KMS-11 (cell line): Measurements from ENCODE around the gene ESAM.
A peak's percentile ranks its signal among the peaks of the same experiment; 100 is the strongest.

Experiments
- H2AFZ ChIP-seq: fragments of 200-600 bp; sonication (generic); 2 replicates; pipeline ENCODE4 v1.6.1; 2016; ENCODE audit warnings: antibody characterized with exemption, mixed run types, low read depth
- H3K27ac ChIP-seq: fragments of 200-600 bp; sonication (generic); 2 replicates; pipeline ENCODE4 v1.6.1; 2016; ENCODE audit warnings: mild to moderate bottlenecking, mixed run types
- H3K27me3 ChIP-seq: fragments of 200-600 bp; sonication (generic); 2 replicates; pipeline ENCODE4 v1.6.1; 2017; ENCODE audit warnings: mild to moderate bottlenecking, low read depth, mixed run types, moderate library complexity; ENCODE audit not compliant: insufficient read depth
- H3K36me3 ChIP-seq: fragments of 200-600 bp; sonication (generic); 2 replicates; pipeline ENCODE4 v1.6.1; 2017; ENCODE audit warnings: mild to moderate bottlenecking, mixed run types; ENCODE audit not compliant: insufficient read depth
- H3K4me1 ChIP-seq: fragments of 200-600 bp; sonication (generic); 2 replicates; pipeline ENCODE4 v1.6.1; 2016; ENCODE audit warnings: mild to moderate bottlenecking, low read depth, mixed run types; ENCODE audit not compliant: poor library complexity, severe bottlenecking
- H3K4me2 ChIP-seq: fragments of 200-600 bp; sonication (generic); 2 replicates; pipeline ENCODE4 v1.7.0; 2016; ENCODE audit warnings: mild to moderate bottlenecking, mixed run types
- H3K4me3 ChIP-seq: fragments of 200-600 bp; sonication (generic); IDR thresholded peaks from 2 replicates; pipeline ENCODE4 v1.6.1; 2017; ENCODE audit warnings: low read depth, low read length, mixed read lengths; ENCODE audit not compliant: insufficient read depth
- H3K79me2 ChIP-seq: fragments of 200-600 bp; sonication (generic); 2 replicates; pipeline ENCODE4 v1.6.1; 2016; ENCODE audit warnings: low read depth, mixed run types; ENCODE audit not compliant: insufficient read depth
- H3K9ac ChIP-seq: fragments of 200-600 bp; sonication (generic); 2 replicates; pipeline ENCODE4 v1.6.1; 2016; ENCODE audit warnings: mild to moderate bottlenecking, mixed run types
- H4K20me1 ChIP-seq: fragments of 200-600 bp; sonication (generic); 2 replicates; pipeline ENCODE4 v1.6.1; 2016; ENCODE audit warnings: mild to moderate bottlenecking, mixed run types; ENCODE audit not compliant: insufficient read depth
- TF ChIP-seq, protein P1 (sequence below): fragments of 200-600 bp; sonication (generic); conservative IDR thresholded peaks from 2 replicates; pipeline ENCODE4 v1.6.1; 2017; ENCODE audit warnings: low read depth, mild to moderate bottlenecking, antibody characterized with exemption, low read length, moderate library complexity, mixed read lengths

The ESAM gene

DNA sequence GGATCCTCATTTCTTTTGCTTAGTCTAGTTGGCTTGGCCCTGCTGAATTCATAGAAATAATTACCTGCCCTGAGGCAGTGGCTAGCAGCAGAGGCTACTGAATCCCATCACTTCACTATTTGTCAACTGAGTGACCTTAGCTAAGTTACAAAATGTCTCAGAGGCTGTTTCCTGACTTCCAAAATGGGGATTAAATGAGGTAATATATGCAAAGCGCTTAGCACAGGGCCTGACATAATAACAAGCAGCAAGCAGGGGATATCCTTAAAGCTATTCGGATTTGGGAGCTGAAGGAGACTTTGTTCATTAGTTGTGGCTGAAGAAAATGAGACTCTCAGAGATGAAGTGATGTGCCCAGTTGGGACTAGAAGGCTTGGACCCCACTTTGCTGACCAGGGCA is 19.5 kb downstream of the ESAM start:
- H3K27ac ChIP-seq = no peak overlapping the region
- TF ChIP-seq, protein P1, sequence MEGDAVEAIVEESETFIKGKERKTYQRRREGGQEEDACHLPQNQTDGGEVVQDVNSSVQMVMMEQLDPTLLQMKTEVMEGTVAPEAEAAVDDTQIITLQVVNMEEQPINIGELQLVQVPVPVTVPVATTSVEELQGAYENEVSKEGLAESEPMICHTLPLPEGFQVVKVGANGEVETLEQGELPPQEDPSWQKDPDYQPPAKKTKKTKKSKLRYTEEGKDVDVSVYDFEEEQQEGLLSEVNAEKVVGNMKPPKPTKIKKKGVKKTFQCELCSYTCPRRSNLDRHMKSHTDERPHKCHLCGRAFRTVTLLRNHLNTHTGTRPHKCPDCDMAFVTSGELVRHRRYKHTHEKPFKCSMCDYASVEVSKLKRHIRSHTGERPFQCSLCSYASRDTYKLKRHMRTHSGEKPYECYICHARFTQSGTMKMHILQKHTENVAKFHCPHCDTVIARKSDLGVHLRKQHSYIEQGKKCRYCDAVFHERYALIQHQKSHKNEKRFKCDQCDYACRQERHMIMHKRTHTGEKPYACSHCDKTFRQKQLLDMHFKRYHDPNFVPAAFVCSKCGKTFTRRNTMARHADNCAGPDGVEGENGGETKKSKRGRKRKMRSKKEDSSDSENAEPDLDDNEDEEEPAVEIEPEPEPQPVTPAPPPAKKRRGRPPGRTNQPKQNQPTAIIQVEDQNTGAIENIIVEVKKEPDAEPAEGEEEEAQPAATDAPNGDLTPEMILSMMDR = no peak
- H2AFZ ChIP-seq = no peak overlapping the region
- no peaks in the 10 kb centered on the region for H3K4me1 ChIP-seq
- H3K27me3 ChIP-seq = no peaks in the 10 kb centered on the region
- no peaks in the 10 kb centered on the region for H4K20me1 ChIP-seq
- H3K4me2 ChIP-seq = no peak overlapping the region
- no peaks in the 10 kb centered on the region for H3K36me3 ChIP-seq
- no peaks in the 10 kb centered on the region for H3K79me2 ChIP-seq
- H3K9ac ChIP-seq = no peak overlapping the region
- H3K4me3 ChIP-seq = no peak overlapping the region

DNA sequence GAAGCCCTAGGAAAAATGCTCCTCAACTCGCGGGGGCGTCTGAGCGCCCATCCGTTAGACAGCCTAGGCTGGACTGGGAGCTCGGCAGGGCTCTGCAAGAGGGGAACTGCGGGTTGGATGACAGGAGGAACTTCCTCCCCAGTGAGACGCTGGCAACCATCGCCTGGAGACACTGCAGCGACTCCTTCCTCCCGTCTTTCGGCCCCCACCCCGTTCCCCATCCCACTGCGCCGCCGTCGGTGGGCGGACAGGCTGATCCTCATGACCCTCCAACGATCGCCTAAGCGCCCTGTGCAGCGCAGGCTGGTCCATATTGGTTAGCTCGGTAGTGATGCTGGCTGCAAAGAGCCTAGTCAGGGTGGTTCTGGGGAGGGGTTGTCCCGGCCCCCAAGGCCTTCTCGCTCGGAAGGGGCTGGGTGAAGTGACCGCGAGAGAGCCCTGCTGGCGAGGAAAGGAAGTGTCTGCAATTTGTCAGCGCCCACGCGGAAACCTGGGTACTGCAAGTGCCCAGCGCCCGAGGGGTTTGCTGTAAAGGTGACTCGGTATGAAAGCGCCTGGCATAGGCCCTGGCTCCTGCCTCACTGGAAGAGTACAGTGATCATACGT is 21.7 kb downstream of the ESAM start:
- no peaks in the 10 kb centered on the region for H3K27me3 ChIP-seq
- no peaks in the 10 kb centered on the region for H3K4me1 ChIP-seq
- TF ChIP-seq, protein P1 = peak; percentile 51
- H2AFZ ChIP-seq = peak overlapping the region; percentile 66
- peak overlapping the region; percentile 57; the same call in 1 of the 2 replicates for H3K4me2 ChIP-seq
- H3K9ac ChIP-seq = no peak overlapping the region
- no peaks in the 10 kb centered on the region for H3K79me2 ChIP-seq
- no peak overlapping the region for H3K4me3 ChIP-seq
- no peak overlapping the region for H3K27ac ChIP-seq
- H3K36me3 ChIP-seq = no peaks in the 10 kb centered on the region
- H4K20me1 ChIP-seq = no peaks in the 10 kb centered on the region

DNA sequence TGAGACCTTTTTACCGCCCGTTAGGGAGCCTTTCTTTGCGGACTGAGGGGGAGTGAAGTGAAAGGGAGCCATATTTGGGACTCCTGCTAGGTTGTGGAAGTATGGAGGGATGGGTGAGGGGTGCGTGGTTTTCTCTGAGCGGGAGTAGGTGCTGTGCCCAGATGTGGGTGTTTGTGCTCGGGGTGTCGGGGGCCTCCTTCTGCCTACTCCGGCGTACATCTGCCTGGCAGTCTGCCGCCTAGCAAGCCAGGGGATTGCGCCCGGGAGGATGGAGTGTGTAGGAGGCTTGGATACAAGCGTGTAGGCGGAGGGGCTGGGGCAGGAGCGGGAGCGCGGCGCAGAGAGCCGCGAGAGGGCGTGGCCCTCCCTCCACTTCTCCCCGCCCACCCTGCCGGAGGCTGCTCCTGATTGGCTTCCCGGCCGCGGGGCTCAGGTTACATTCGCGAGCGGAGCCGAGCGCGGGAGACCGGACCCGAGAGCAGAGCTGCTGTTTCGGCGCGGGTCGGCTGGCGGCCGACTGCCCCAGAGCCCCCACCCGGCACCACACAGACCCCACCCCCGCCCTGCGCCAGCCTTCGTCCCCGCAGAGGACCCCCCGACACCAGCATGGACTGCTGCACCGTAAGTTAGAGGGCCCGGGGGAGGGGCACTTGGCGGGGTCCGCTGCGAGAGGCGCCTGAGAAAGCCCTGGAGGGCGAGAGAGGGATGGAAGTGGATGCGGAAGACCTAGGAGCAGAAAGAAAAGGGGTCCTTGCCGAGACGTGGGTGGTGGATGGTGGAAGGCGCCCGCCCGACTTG is 22.4 kb downstream of the ESAM start, which contains the start of gene NRGN:
NRGN (plus strand) TSS at position 464 of the 798 bp plus-strand sequence; CDS start at position 607, 143 bp downstream.
- TF ChIP-seq, protein P1 = no peak
- Histone ChIP-seq H4K20me1 (no peaks in the 10 kb centered on the region), H3K36me3 (no peaks in the 10 kb centered on the region), H3K4me1 (no peaks in the 10 kb centered on the region), H3K27ac (no peak within 1 kb of the TSS), H3K79me2 (no peaks in the 10 kb centered on the region), H3K4me3 (no peak within 1 kb of the TSS), H2AFZ (peak within 1 kb of the TSS; percentile 90), H3K27me3 (no peaks in the 10 kb centered on the region), H3K9ac (no peak within 1 kb of the TSS), H3K4me2 (peak within 1 kb of the TSS; percentile 63)

DNA sequence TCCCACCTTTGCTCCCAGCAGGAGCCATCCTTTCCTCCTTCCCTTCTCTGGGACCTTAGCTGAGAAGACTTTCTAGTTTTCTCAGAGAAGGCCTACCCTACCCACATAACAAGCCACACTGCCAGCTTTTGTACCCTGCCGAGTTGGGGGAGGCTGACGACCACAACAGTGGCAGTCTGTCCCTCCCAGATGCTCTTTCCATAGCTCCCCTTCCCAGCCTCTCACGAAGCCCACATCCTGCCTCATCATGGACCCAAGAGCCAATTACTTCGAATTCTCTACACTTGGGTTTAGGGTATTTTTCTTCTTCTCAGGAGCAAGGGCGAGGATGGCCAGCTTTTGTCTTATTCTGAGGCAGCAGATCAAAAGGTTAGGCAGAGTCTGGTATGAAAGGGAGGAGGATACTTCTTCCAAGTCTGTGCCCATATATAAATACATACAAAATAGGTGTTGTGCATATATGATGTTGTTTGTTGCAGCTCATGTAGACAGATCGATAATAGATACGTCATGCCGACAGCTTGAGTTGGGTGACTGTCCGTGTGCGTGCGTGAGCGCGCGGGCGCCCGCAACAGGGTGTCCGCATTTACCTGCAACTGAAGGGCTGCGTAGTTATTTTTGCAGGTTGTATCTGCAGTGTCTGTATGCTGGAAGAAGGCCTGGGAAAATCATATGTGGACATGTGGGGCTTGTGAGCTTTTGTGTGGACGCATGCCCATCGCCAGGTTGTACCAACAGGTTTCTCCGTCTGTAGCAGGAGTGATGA is 23.2 kb downstream of the ESAM start:
- Histone ChIP-seq H3K36me3 (no peaks in the 10 kb centered on the region), H3K27me3 (no peaks in the 10 kb centered on the region), H4K20me1 (no peaks in the 10 kb centered on the region), H3K4me1 (no peaks in the 10 kb centered on the region), H3K79me2 (no peaks in the 10 kb centered on the region), H3K4me3 (no peak overlapping the region), H2AFZ (peak overlapping the region; percentile 90), H3K4me2 (peak overlapping the region; percentile 63), H3K9ac (no peak overlapping the region), H3K27ac (no peak overlapping the region)
- TF ChIP-seq, protein P1 = no peak
